Measurements from ENCODE around the gene IFNGR1. TPM values are rescaled to one million over a fixed set of nuclear protein-coding genes. Genes with fewer than 3 reads are reported as not detected.

The IFNGR1 gene
- total and polyA plus RNA-seq, 2 of the 13 experiments (the other 11 are each of a cell fraction or from before 2014, with no cell fraction given) = 82.8 to 87.8 TPM

DNA sequence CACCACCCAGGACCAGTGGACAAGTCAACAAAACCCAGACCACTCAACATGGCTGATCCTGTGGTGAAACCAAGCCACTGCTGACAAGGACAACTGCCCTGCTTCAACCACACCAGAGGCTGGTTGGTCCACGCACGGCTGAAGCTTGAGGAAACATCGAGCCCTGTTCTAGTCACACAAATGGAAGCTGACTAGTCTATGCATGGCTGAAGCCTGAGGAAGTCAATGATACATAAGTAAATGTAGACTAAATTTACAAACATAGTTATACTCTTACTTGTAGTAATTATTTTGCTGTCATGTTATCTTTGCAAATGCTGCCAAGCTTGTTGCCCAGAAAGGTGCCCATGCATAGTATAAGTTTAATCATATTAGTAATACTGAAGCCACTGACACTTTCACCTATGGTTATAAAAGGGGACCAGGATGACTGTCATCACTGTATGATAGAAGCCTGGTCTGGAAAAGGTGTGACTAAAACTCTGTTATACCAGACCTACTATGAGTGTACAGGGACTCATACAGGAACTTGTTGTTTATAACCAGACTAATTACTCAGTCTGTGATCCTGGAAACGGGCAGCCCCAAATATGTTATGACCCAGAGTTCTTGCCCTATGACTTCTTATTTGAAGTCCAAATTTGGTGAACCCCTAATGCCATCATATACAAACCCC is 51.3 kb downstream of the IFNGR1 start:
- 31% methylated on average over 4 of the region's 4 CpGs for WGBS (ENCODE audit: low lambda C conversion rate)
- POLR2A ChIA-PET = no interaction called here
- Histone ChIP-seq H2AFZ (ENCODE audit: low read length) (no peak overlapping the region), H3K79me2 (ENCODE audit: insufficient read depth, low read length) (no peaks in the 10 kb centered on the region), H3K9me3 (ENCODE audit: low read length) (peaks cover 14% of the 10 kb centered on the region), H3K4me1 (ENCODE audit: insufficient read depth, low read length) (no peaks in the 10 kb centered on the region), H3K9ac (ENCODE audit: insufficient read depth, low read depth, low read length) (no peak overlapping the region), H4K20me1 (ENCODE audit: insufficient read depth, low read length) (no peaks in the 10 kb centered on the region), H3K36me3 (replicated peaks in 1 of 2; ENCODE audit: control insufficient read depth in 1 of 2, insufficient read depth in 2 of 2, low read length in 2 of 2) (no peaks in the 10 kb centered on the region), H3K27ac (ENCODE audit: extremely low read length, insufficient read depth, low read length) (no peak overlapping the region), H3K27me3 (ENCODE audit: control insufficient read depth in 1 of 2, insufficient read depth in 2 of 2, low read length in 2 of 2) (peaks cover 0 to 29% of the 10 kb centered on the region in 2 experiments; a peak in 4 of 5 replicates), H3K4me3 (replicated peaks in 1 of 3; ENCODE audit: insufficient read depth in 1 of 3, low read depth in 2 of 3, low read length in 3 of 3) (no peak overlapping the region), H3K4me2 (ENCODE audit: low read depth, low read length) (no peak overlapping the region)
- intact Hi-C loops (cut with micrococcal nuclease; ENCODE audit: unreplicated experiment) = no loop called here
- no peak for DNase-seq (ENCODE audit: low spot score)
- no peak for ATAC-seq
- TF ChIP-seq CBX5 (CRISPR knock-in tag; IDR thresholded peaks at IDR 0.05; ENCODE audit: borderline replicate concordance) = no peak
- TF ChIP-seq, protein P1, sequence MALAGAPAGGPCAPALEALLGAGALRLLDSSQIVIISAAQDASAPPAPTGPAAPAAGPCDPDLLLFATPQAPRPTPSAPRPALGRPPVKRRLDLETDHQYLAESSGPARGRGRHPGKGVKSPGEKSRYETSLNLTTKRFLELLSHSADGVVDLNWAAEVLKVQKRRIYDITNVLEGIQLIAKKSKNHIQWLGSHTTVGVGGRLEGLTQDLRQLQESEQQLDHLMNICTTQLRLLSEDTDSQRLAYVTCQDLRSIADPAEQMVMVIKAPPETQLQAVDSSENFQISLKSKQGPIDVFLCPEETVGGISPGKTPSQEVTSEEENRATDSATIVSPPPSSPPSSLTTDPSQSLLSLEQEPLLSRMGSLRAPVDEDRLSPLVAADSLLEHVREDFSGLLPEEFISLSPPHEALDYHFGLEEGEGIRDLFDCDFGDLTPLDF (CRISPR knock-in tag; IDR thresholded peaks at IDR 0.05) = no peak
- TF ChIP-seq, protein P2, sequence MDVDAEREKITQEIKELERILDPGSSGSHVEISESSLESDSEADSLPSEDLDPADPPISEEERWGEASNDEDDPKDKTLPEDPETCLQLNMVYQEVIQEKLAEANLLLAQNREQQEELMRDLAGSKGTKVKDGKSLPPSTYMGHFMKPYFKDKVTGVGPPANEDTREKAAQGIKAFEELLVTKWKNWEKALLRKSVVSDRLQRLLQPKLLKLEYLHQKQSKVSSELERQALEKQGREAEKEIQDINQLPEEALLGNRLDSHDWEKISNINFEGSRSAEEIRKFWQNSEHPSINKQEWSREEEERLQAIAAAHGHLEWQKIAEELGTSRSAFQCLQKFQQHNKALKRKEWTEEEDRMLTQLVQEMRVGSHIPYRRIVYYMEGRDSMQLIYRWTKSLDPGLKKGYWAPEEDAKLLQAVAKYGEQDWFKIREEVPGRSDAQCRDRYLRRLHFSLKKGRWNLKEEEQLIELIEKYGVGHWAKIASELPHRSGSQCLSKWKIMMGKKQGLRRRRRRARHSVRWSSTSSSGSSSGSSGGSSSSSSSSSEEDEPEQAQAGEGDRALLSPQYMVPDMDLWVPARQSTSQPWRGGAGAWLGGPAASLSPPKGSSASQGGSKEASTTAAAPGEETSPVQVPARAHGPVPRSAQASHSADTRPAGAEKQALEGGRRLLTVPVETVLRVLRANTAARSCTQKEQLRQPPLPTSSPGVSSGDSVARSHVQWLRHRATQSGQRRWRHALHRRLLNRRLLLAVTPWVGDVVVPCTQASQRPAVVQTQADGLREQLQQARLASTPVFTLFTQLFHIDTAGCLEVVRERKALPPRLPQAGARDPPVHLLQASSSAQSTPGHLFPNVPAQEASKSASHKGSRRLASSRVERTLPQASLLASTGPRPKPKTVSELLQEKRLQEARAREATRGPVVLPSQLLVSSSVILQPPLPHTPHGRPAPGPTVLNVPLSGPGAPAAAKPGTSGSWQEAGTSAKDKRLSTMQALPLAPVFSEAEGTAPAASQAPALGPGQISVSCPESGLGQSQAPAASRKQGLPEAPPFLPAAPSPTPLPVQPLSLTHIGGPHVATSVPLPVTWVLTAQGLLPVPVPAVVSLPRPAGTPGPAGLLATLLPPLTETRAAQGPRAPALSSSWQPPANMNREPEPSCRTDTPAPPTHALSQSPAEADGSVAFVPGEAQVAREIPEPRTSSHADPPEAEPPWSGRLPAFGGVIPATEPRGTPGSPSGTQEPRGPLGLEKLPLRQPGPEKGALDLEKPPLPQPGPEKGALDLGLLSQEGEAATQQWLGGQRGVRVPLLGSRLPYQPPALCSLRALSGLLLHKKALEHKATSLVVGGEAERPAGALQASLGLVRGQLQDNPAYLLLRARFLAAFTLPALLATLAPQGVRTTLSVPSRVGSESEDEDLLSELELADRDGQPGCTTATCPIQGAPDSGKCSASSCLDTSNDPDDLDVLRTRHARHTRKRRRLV (CRISPR knock-in tag; IDR thresholded peaks at IDR 0.05) = no peak
- TF ChIP-seq, protein P3, sequence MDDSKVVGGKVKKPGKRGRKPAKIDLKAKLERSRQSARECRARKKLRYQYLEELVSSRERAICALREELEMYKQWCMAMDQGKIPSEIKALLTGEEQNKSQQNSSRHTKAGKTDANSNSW (CRISPR knock-in tag; IDR thresholded peaks at IDR 0.05; ENCODE audit: borderline replicate concordance) = no peak
- TF ChIP-seq ZMAT3 (CRISPR knock-in tag; conservative IDR thresholded peaks at IDR 0.05) = no peak
- no peak for TF ChIP-seq ZNF557 (CRISPR knock-in tag; IDR thresholded peaks at IDR 0.05)
- TF ChIP-seq ONECUT2 (CRISPR knock-in tag; IDR thresholded peaks at IDR 0.05) = no peak
- TF ChIP-seq NCOA2 (CRISPR knock-in tag; IDR thresholded peaks at IDR 0.05) = no peak
- no peak for TF ChIP-seq ZFP37 (CRISPR knock-in tag; IDR thresholded peaks at IDR 0.05; ENCODE audit: borderline replicate concordance)
- no peak for TF ChIP-seq IRX3 (CRISPR knock-in tag; IDR thresholded peaks at IDR 0.05; ENCODE audit: borderline replicate concordance, low read depth)
- TF ChIP-seq, protein P4, sequence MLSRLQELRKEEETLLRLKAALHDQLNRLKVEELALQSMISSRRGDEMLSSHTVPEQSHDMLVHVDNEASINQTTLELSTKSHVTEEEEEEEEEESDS (CRISPR knock-in tag; IDR thresholded peaks at IDR 0.05; ENCODE audit: borderline replicate concordance) = no peak
- TF ChIP-seq IRF2 (CRISPR knock-in tag; IDR thresholded peaks at IDR 0.05) = no peak
- TF ChIP-seq ZMYM2 (CRISPR knock-in tag; IDR thresholded peaks at IDR 0.05) = no peak
- no peak for TF ChIP-seq NKX3-1 (CRISPR knock-in tag; IDR thresholded peaks at IDR 0.05)
- TF ChIP-seq ZFX (CRISPR knock-in tag; IDR thresholded peaks at IDR 0.05; ENCODE audit: low read depth) = no peak
- no peak for TF ChIP-seq REXO4 (CRISPR knock-in tag; IDR thresholded peaks at IDR 0.05; ENCODE audit: borderline replicate concordance)
- TF ChIP-seq MZF1 (CRISPR knock-in tag; IDR thresholded peaks at IDR 0.05; ENCODE audit: borderline replicate concordance) = no peak
- TF ChIP-seq SP4 (CRISPR knock-in tag; IDR thresholded peaks at IDR 0.05) = no peak
- FAIRE-seq = no peak
- in situ Hi-C loops (cut with HindIII; ENCODE audit: extremely low pct_ligation_motif_present, low pct_unique_long_range_greater_than_20kb) = no loop called here
- BruUV-seq (replicated peaks) = no TSS peak
- CTCF ChIA-PET (ENCODE audit: low intra/inter-chr PET ratio, low total read pairs) = no interaction called here

Data from HepG2 (cell line).